ENCODE data around the gene PTBP1. TPM values are rescaled to one million over a fixed set of nuclear protein-coding genes. Genes with fewer than 3 reads are reported as not detected.

The PTBP1 gene
- total and polyA plus RNA-seq, 2 of the 13 experiments (the other 11 are each of a cell fraction or from before 2014, with no cell fraction given), result 195 to 288 TPM

- TF ChIP-seq YEATS4 (CRISPR knock-in tag; IDR thresholded peaks at IDR 0.05; ENCODE audit: borderline replicate concordance), result peak; percentile 47; the same call in 1 of the 2 replicates
- no peak for TF ChIP-seq TCF12 (IDR thresholded peaks at IDR 0.05)
- TF ChIP-seq TCF12 (CRISPR knock-in tag; IDR thresholded peaks at IDR 0.05), result no peak
- no peak for TF ChIP-seq ZNF749 (CRISPR knock-in tag; IDR thresholded peaks at IDR 0.05; ENCODE audit: borderline replicate concordance)
- TF ChIP-seq U2AF2 (IDR thresholded peaks at IDR 0.05; ENCODE audit: low read depth, low read length), result no peak
- no peak for TF ChIP-seq TIGD3 (CRISPR knock-in tag; IDR thresholded peaks at IDR 0.05; ENCODE audit: borderline replicate concordance)
- TF ChIP-seq TAF15 (IDR thresholded peaks at IDR 0.05; ENCODE audit: low read depth, low read length, poor library complexity, severe bottlenecking), result no peak
- TF ChIP-seq HDAC2 (CRISPR knock-in tag; IDR thresholded peaks at IDR 0.05), result peak; percentile 71
- TF ChIP-seq TFDP2 (CRISPR knock-in tag; IDR thresholded peaks at IDR 0.05), result no peak; the same call in 1 of the 2 replicates
- no peak for TF ChIP-seq SMAD1 (CRISPR knock-in tag; IDR thresholded peaks at IDR 0.05; ENCODE audit: borderline replicate concordance, low read depth)
- TF ChIP-seq RAD21 (CRISPR knock-in tag; IDR thresholded peaks at IDR 0.05), result peak; percentile 22; the same call in 1 of the 2 replicates
- TF ChIP-seq ZBTB34 (CRISPR knock-in tag; IDR thresholded peaks at IDR 0.05), result no peak
- TF ChIP-seq FOSL2 (CRISPR knock-in tag; IDR thresholded peaks at IDR 0.05), result peak; percentile 24; the same call in 1 of the 2 replicates
- 0 out of 2 replicates have a peak, but pooled peaks have one; percentile 59 for TF ChIP-seq ZNF512B (CRISPR knock-in tag; IDR thresholded peaks at IDR 0.05; ENCODE audit: borderline replicate concordance)
- no peak for TF ChIP-seq ZNF569 (CRISPR knock-in tag; IDR thresholded peaks at IDR 0.05; ENCODE audit: borderline replicate concordance)
- TF ChIP-seq ZNF619 (CRISPR knock-in tag; IDR thresholded peaks at IDR 0.05), result no peak
- TF ChIP-seq REST (IDR thresholded peaks at IDR 0.05; ENCODE audit: borderline replicate concordance in 1 of 2, low read depth in 1 of 2, low read length in 2 of 2), result 0 out of 4 replicates have a peak, but pooled peaks of 1 of the 2 experiments have one; percentile 27
- no peak for TF ChIP-seq ZSCAN21 (CRISPR knock-in tag; IDR thresholded peaks at IDR 0.05; ENCODE audit: borderline replicate concordance)
Observed at GRCh38 chr19:782185-782877, 14.9 kb upstream of the PTBP1 start (continued).
